Thyroid gland (tissue), 4 donors: ENCODE results near the gene LLGL1.

ENCODE experiments used
- POLR2A ChIP-seq, 2 donors: fragments of 450-650 bp; IDR thresholded peaks; one replicate each; pipeline ENCODE4 v1.6.1; 2017; ENCODE audit warnings: antibody characterized with exemption in 2 of 2, mild to moderate bottlenecking in 2 of 2, moderate library complexity in 1 of 2
- TF ChIP-seq, protein P1 (sequence below), 6 experiments: fragments of 200-600 bp in 3 of 6; fragments of 450-650 bp in 3 of 6; sonication (generic) in 3 of 6; IDR thresholded peaks; one replicate each; pipeline ENCODE4 v1.5.1; 2016 to 2019; ENCODE audit warnings: antibody characterized with exemption in 6 of 6, mild to moderate bottlenecking in 2 of 6, inconsistent platforms in 1 of 6, moderate library complexity in 1 of 6

- TF ChIP-seq POLR2A (IDR thresholded peaks at IDR 0.05): no peak
- TF ChIP-seq, protein P1, sequence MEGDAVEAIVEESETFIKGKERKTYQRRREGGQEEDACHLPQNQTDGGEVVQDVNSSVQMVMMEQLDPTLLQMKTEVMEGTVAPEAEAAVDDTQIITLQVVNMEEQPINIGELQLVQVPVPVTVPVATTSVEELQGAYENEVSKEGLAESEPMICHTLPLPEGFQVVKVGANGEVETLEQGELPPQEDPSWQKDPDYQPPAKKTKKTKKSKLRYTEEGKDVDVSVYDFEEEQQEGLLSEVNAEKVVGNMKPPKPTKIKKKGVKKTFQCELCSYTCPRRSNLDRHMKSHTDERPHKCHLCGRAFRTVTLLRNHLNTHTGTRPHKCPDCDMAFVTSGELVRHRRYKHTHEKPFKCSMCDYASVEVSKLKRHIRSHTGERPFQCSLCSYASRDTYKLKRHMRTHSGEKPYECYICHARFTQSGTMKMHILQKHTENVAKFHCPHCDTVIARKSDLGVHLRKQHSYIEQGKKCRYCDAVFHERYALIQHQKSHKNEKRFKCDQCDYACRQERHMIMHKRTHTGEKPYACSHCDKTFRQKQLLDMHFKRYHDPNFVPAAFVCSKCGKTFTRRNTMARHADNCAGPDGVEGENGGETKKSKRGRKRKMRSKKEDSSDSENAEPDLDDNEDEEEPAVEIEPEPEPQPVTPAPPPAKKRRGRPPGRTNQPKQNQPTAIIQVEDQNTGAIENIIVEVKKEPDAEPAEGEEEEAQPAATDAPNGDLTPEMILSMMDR (IDR thresholded peaks at IDR 0.05): no peak
Observed at GRCh38 chr17:18262641-18263040, 37.2 kb downstream of the LLGL1 start.
